Measurements from ENCODE around the gene WNT9A.
A peak's percentile ranks its signal among the peaks of the same experiment; 100 is the strongest.

WNT9A gene

DNA sequence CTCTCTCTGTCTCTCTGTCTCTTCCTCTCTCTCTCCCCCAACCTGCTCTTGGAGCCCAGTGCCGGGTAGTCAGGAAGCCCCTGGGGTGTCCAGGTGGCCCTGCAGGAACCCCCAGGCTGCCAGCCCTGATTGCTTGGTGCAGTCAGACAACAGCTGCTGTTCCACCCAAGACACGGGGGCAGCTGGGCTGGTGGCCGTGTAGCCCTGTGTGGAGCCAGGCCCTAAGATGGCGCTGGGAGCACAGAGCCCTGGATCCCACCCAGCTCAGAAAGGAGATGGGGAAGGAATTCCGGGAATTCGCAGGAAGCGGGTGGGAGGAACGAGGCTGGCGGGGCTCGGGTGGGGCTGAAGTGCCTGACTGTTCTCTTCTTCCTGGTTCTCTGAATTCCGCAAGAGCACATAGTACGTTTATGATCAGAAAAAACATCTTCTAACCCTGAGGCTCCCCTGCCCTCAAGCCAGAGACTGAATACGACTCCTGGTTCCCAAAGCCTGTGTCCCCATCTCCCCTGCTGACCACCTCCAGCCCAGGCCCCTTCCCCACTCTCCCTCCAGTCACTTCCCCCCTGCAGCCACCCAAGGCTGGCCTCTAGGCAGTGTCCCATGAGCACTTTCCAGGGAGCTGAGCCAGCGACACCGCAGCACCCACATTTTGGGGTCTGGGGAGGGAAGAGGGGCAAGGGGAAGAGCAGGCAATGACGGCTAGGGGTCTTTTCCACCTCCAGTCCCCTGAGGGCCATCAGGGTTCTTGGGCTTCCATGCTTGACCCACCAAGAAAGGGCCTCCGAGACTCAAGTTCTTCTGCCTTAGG lies 55.0 kb downstream of the WNT9A start:
- Histone ChIP-seq H3K4me1 (ENCODE audit: control insufficient read depth, insufficient read depth, low read length, poor library complexity, severe bottlenecking) (peaks cover 35% of the 10 kb centered on the region), H3K36me3 (ENCODE audit: control insufficient read depth, insufficient read depth, low read length) (no peaks in the 10 kb centered on the region), H3K4me3 (ENCODE audit: extremely low read depth, insufficient read depth, low read length, poor library complexity, severe bottlenecking) (no peak overlapping the region), H3K27ac (ENCODE audit: low read depth, low read length, severe bottlenecking) (peak overlapping the region; percentile 45), H3K9me3 (ENCODE audit: control insufficient read depth, low read length) (no peaks in the 10 kb centered on the region)
- 71% methylated on average over 13 to 14 of the region's 17 CpGs for WGBS, 2 experiments (ENCODE audit: insufficient coverage in 2 of 2)

DNA sequence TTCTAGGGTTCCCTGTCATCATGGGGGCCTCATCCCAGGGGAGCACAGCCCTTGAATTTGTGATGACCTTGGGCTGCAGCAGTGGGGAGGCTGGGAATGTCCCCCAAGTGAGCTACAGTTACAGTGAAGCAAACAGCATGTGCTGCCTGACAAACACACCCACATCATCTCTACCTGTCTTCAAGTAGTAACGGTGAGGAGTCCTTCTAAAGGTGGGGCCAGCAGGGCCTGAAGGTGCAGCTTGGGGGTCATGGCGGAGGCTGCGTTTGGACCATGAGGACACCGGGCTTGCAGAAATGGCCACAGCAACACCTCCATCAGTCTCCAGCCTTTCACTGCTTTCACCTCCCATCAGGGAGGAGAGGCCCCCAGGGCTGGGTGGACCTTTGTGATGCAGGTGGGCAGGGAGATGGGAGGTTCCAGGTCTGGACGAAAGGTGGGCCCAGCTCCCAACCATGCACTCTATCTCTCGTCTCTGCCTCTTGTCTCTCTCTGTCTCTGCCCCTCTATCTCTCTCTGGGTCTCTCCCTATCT lies 55.7 kb downstream of the WNT9A start:
- peaks cover 37% of the 10 kb centered on the region for H3K4me1 ChIP-seq (ENCODE audit: control insufficient read depth, insufficient read depth, low read length, poor library complexity, severe bottlenecking)
- H3K4me3 ChIP-seq (ENCODE audit: extremely low read depth, insufficient read depth, low read length, poor library complexity, severe bottlenecking): no peak overlapping the region
- H3K36me3 ChIP-seq (ENCODE audit: control insufficient read depth, insufficient read depth, low read length): no peaks in the 10 kb centered on the region
- no peaks in the 10 kb centered on the region for H3K9me3 ChIP-seq (ENCODE audit: control insufficient read depth, low read length)
- H3K27ac ChIP-seq (ENCODE audit: low read depth, low read length, severe bottlenecking): no peak overlapping the region
- WGBS, 2 experiments (ENCODE audit: insufficient coverage in 2 of 2): 94 to 100% methylated on average over 2 to 4 of the region's 6 CpGs

- H3K4me1 ChIP-seq (ENCODE audit: control insufficient read depth, insufficient read depth, low read length, poor library complexity, severe bottlenecking): peaks cover 42% of the 10 kb centered on the region
- WGBS, 2 experiments (ENCODE audit: insufficient coverage in 2 of 2): 89 to 91% methylated on average over 13 to 15 of the region's 19 CpGs
- H3K4me3 ChIP-seq (ENCODE audit: extremely low read depth, insufficient read depth, low read length, poor library complexity, severe bottlenecking): no peak overlapping the region
- no peaks in the 10 kb centered on the region for H3K36me3 ChIP-seq (ENCODE audit: control insufficient read depth, insufficient read depth, low read length)
- H3K27ac ChIP-seq (ENCODE audit: low read depth, low read length, severe bottlenecking): no peak overlapping the region
- H3K9me3 ChIP-seq (ENCODE audit: control insufficient read depth, low read length): no peaks in the 10 kb centered on the region
These were observed 56.3 kb downstream of the WNT9A start for GRCh38 chr1:227891223-227891954.

DNA sequence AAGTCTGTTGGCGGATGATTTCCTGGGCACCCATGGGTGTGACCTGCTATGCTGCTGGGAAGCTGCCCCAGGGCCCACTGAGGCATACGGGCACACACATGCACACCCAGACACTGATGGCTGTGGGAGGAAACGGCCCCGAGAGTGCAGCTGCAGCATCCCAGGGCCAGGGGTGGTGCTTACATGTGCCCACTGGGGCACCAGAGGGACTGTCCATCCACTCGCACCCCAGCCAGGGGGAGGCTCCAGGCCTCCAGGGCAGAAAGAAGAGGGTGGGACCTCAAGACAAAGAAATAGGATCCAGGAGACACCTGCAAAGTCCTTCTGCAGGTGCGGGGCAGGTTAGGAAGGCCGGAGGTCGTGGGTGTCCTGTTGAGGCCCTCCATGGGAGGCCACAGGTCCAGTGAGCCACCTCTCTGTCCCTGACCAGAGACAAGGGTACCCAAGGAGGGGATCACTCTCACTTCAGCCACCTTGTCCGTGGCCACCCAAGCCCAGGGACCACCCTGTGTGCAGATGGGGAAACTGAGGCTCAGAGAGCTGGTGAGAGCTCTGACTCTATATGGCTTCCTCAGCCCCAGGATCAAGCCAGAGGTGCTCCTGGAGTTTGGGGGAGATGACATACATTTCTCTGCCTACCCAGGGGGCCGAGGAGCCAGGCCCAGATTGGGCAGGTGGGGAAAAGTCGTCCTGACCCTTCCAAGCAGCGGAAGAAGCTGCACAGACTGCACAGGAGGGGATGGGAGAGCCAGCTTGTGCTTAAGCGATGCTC lies 57.1 kb downstream of the WNT9A start:
- Histone ChIP-seq H3K36me3 (ENCODE audit: control insufficient read depth, insufficient read depth, low read length) (no peaks in the 10 kb centered on the region), H3K9me3 (ENCODE audit: control insufficient read depth, low read length) (no peaks in the 10 kb centered on the region), H3K27ac (ENCODE audit: low read depth, low read length, severe bottlenecking) (no peak overlapping the region), H3K4me1 (ENCODE audit: control insufficient read depth, insufficient read depth, low read length, poor library complexity, severe bottlenecking) (peaks cover 42% of the 10 kb centered on the region), H3K4me3 (ENCODE audit: extremely low read depth, insufficient read depth, low read length, poor library complexity, severe bottlenecking) (no peak overlapping the region)
- 94 to 97% methylated on average over 12 of the region's 13 CpGs for WGBS, 2 experiments (ENCODE audit: insufficient coverage in 2 of 2)

GRCh38 chr1:227889863-227890405 lies 57.8 kb downstream of the WNT9A start:
- Histone ChIP-seq H3K4me1 (ENCODE audit: control insufficient read depth, insufficient read depth, low read length, poor library complexity, severe bottlenecking) (peaks cover 44% of the 10 kb centered on the region), H3K9me3 (ENCODE audit: control insufficient read depth, low read length) (no peaks in the 10 kb centered on the region), H3K4me3 (ENCODE audit: extremely low read depth, insufficient read depth, low read length, poor library complexity, severe bottlenecking) (no peak overlapping the region), H3K36me3 (ENCODE audit: control insufficient read depth, insufficient read depth, low read length) (no peaks in the 10 kb centered on the region), H3K27ac (ENCODE audit: low read depth, low read length, severe bottlenecking) (no peak overlapping the region)
- WGBS, 2 experiments (ENCODE audit: insufficient coverage in 2 of 2): 91 to 92% methylated on average over 10 to 13 of the region's 13 CpGs

GRCh38 chr1:227889047-227889862 lies 58.5 kb downstream of the WNT9A start:
- Histone ChIP-seq H3K4me1 (ENCODE audit: control insufficient read depth, insufficient read depth, low read length, poor library complexity, severe bottlenecking) (peaks cover 38% of the 10 kb centered on the region), H3K4me3 (ENCODE audit: extremely low read depth, insufficient read depth, low read length, poor library complexity, severe bottlenecking) (no peak overlapping the region), H3K9me3 (ENCODE audit: control insufficient read depth, low read length) (no peaks in the 10 kb centered on the region), H3K27ac (ENCODE audit: low read depth, low read length, severe bottlenecking) (no peak overlapping the region), H3K36me3 (ENCODE audit: control insufficient read depth, insufficient read depth, low read length) (no peaks in the 10 kb centered on the region)
- WGBS, 2 experiments (ENCODE audit: insufficient coverage in 2 of 2): 77 to 88% methylated on average over 9 to 12 of the region's 14 CpGs

- H3K36me3 ChIP-seq (ENCODE audit: control insufficient read depth, insufficient read depth, low read length): no peaks in the 10 kb centered on the region
- 88 to 94% methylated on average over 8 of the region's 8 CpGs for WGBS, 2 experiments (ENCODE audit: insufficient coverage in 2 of 2)
- no peak overlapping the region for H3K27ac ChIP-seq (ENCODE audit: low read depth, low read length, severe bottlenecking)
- H3K4me3 ChIP-seq (ENCODE audit: extremely low read depth, insufficient read depth, low read length, poor library complexity, severe bottlenecking): no peak overlapping the region
- no peaks in the 10 kb centered on the region for H3K9me3 ChIP-seq (ENCODE audit: control insufficient read depth, low read length)
- H3K4me1 ChIP-seq (ENCODE audit: control insufficient read depth, insufficient read depth, low read length, poor library complexity, severe bottlenecking): peaks cover 35% of the 10 kb centered on the region
These were observed 59.2 kb downstream of the WNT9A start for GRCh38 chr1:227888404-227889046.

DNA sequence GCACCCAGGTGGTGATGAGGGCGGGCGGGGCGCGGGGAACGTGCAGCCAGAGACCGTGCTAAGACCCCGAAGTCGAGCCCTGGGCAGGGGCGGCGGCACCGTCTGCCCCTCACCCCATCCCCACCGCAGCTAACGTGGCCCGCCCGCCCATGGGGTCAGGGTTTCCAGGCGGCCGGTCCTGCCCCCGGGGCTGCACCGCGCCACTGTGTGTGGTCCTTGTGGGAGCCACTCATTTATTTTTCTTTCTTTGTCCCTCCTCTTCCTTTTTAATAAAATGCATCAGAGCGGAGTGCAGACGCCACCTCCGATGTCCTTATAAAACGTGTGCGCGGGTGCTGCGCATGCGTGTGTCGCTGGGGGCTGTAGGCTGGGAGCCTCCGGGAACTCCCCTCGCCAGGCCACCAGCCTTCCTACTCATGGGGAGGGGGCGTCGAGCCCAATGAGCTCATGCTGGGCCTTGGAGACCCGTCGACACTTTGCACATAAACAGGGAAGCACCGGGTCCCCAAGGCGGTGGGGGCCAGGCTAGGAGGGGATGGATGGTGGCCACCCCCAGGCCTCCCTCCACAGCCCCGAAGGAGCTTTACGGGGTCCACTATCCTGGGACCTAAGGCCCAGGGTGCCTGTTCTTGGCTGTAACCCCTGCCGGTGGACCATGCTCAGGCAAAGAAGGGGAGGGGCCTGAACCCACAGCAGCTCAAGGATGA lies 59.9 kb downstream of the WNT9A start:
- H3K36me3 ChIP-seq (ENCODE audit: control insufficient read depth, insufficient read depth, low read length): no peaks in the 10 kb centered on the region
- 49 to 56% methylated on average over 16 to 39 of the region's 40 CpGs for WGBS, 2 experiments (ENCODE audit: insufficient coverage in 2 of 2)
- H3K27ac ChIP-seq (ENCODE audit: low read depth, low read length, severe bottlenecking): peak overlapping the region; percentile 64
- peaks cover 29% of the 10 kb centered on the region for H3K4me1 ChIP-seq (ENCODE audit: control insufficient read depth, insufficient read depth, low read length, poor library complexity, severe bottlenecking)
- no peaks in the 10 kb centered on the region for H3K9me3 ChIP-seq (ENCODE audit: control insufficient read depth, low read length)
- no peak overlapping the region for H3K4me3 ChIP-seq (ENCODE audit: extremely low read depth, insufficient read depth, low read length, poor library complexity, severe bottlenecking)

DNA sequence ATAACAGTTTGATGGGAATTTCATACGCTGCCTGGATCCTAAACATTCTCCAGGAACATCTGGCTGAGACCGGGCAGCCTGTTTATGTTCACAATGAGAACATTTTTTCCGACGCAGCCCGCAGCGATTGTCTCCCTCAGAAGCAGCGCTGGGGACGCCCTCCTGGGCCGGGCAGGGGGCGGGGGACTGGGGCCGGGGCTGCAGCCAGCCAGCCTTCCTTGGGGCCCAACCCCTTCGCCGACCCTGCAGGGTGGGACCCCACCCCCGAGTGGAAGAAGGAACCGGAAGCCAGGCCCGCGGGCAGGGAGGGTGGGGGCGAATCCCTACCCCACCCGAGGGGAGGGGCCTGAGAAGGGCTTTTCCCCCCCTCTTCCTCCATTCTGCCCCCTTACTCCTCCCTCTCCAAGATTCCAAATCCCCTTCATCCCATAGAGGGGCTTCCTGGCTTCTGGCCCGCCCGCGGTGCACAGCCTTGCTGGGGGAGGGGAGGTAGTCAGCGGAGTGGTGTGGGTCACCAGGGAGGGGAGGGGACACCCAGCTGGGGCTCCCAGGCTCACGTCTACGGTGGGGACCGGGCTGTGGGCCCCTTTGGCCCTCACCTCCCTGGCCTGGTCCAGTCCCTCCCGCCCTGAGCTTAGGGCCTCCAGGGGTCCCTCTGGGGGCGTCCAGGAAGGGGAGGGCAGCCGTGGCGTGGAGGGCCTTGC lies 60.6 kb downstream of the WNT9A start:
- Histone ChIP-seq H3K4me3 (ENCODE audit: extremely low read depth, insufficient read depth, low read length, poor library complexity, severe bottlenecking) (no peak overlapping the region), H3K27ac (ENCODE audit: low read depth, low read length, severe bottlenecking) (peak overlapping the region; percentile 64), H3K4me1 (ENCODE audit: control insufficient read depth, insufficient read depth, low read length, poor library complexity, severe bottlenecking) (peaks cover 24% of the 10 kb centered on the region), H3K9me3 (ENCODE audit: control insufficient read depth, low read length) (no peaks in the 10 kb centered on the region), H3K36me3 (ENCODE audit: control insufficient read depth, insufficient read depth, low read length) (no peaks in the 10 kb centered on the region)
- 22 to 27% methylated on average over 14 to 17 of the region's 30 CpGs for WGBS, 2 experiments (ENCODE audit: insufficient coverage in 2 of 2)

Measured in mesodermal cell (in vitro differentiated cells).